ENCODE data around the gene TMEM186. TPM values are rescaled to one million over a fixed set of nuclear protein-coding genes. Genes with fewer than 3 reads are reported as not detected.
"Not testable (repeated sequence)": the region's sequence is repeated elsewhere in the genome, so short reads cannot be mapped to it uniquely, and the experiment has no call there.

The TMEM186 gene
- total and polyA plus RNA-seq, 9 of the 15 experiments (the other 6 are each of a cell fraction or from before 2014, with no cell fraction given): 10.1 to 33.4 (median 16.4) TPM

DNA sequence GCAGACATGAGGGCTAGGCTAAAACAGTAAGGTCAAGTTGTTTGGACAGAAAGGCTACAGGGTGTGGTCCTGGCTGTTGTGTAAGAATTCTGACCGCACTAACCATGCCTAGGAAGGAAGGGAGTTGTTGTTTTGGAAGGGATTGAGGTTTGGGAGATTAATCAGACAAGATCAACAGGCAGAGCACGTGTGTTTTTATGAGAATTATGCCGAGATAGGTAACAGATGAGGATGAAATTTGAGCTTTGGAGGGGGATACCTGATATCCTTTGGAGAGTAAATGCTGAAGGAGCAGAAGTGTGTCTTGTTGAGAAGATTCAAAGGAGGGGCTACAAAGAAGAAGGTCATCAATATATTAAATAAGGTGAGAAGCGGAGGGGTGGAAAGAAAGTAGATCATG lies 44.6 kb upstream of the TMEM186 start:
- FAIRE-seq; POLR2A ChIA-PET; H3K27me3 ChIP-seq (ENCODE audit: control insufficient read depth in 2 of 2, insufficient read depth in 2 of 2, low read length in 2 of 2); H4K20me1 ChIP-seq (replicated peaks; ENCODE audit: control insufficient read depth, insufficient read depth, low read length); H3K79me2 ChIP-seq (ENCODE audit: control insufficient read depth, insufficient read depth, low read length); H3K4me1 ChIP-seq (replicated peaks in 1 of 2; ENCODE audit: control insufficient read depth in 2 of 2, insufficient read depth in 2 of 2, low read length in 2 of 2); H3K9me1 ChIP-seq (ENCODE audit: control insufficient read depth, insufficient read depth, low read length); H3K9me3 ChIP-seq (replicated peaks; ENCODE audit: control insufficient read depth, insufficient read depth, low read depth, low read length); in situ Hi-C loops (cut with MboI); H2AFZ ChIP-seq (ENCODE audit: low read depth, low read length); H3K4me2 ChIP-seq (ENCODE audit: insufficient read depth, low read length); intact Hi-C loops (cut with micrococcal nuclease); DNase-seq (ENCODE audit: extremely low read depth in 1 of 4, low spot score in 3 of 4); H3K27ac ChIP-seq (ENCODE audit: extremely low read depth, low read depth, low read length); CTCF ChIA-PET (ENCODE audit: low intra/inter-chr PET ratio); H3K4me3 ChIP-seq; H3K9ac ChIP-seq (ENCODE audit: insufficient read depth in 1 of 2, low read depth in 2 of 2, low read length in 2 of 2); ATAC-seq; BruUV-seq (replicated peaks): not testable (repeated sequence)
- TF ChIP-seq CEBPB (tag; IDR thresholded peaks at IDR 0.05): 0 out of 2 replicates have a peak, but pooled peaks have one; percentile 31
- 51% methylated on average over 3 of the region's 4 CpGs for WGBS (ENCODE audit: insufficient coverage, low coverage, missing lambda C conversion rate)
- peaks cover 14% of the 10 kb centered on the region; the same call in 1 of the 3 replicates for H3K36me3 ChIP-seq (ENCODE audit: control insufficient read depth, insufficient read depth, low read length)

DNA sequence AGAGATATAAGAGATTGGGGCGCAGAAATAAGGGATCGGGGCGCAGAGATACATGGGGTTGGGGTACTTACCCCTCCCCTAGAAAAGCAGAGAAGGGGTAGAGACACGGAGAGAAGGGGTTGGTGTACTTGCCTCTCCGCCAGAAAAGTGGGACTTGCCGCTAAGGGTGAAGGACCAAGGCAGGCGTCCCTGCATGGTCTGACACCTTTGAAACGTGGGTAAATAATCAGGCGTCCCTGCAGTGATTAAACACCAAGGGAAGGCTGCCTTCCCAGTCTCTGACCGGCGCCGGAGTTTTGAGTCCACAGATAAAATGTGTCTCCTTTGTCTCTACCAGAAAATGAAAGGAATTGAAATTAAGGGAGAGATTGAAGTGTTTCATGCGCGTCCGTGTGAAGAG lies 40.2 kb upstream of the TMEM186 start:
- H3K9me1 ChIP-seq (ENCODE audit: control insufficient read depth, insufficient read depth, low read length); H3K36me3 ChIP-seq (ENCODE audit: control insufficient read depth, insufficient read depth, low read length); H3K27me3 ChIP-seq (ENCODE audit: control insufficient read depth in 2 of 2, insufficient read depth in 2 of 2, low read length in 2 of 2); H3K4me3 ChIP-seq; ATAC-seq; H2AFZ ChIP-seq (ENCODE audit: low read depth, low read length); DNase-seq (ENCODE audit: extremely low read depth in 1 of 4, low spot score in 3 of 4); H3K27ac ChIP-seq (ENCODE audit: extremely low read depth, low read depth, low read length); in situ Hi-C loops (cut with MboI); BruUV-seq (replicated peaks); H3K9me3 ChIP-seq (replicated peaks; ENCODE audit: control insufficient read depth, insufficient read depth, low read depth, low read length); H3K9ac ChIP-seq (ENCODE audit: insufficient read depth in 1 of 2, low read depth in 2 of 2, low read length in 2 of 2); H3K4me2 ChIP-seq (ENCODE audit: insufficient read depth, low read length); POLR2A ChIA-PET; H4K20me1 ChIP-seq (replicated peaks; ENCODE audit: control insufficient read depth, insufficient read depth, low read length); CTCF ChIA-PET (ENCODE audit: low intra/inter-chr PET ratio); intact Hi-C loops (cut with micrococcal nuclease); FAIRE-seq; H3K79me2 ChIP-seq (ENCODE audit: control insufficient read depth, insufficient read depth, low read length); H3K4me1 ChIP-seq (replicated peaks in 1 of 2; ENCODE audit: control insufficient read depth in 2 of 2, insufficient read depth in 2 of 2, low read length in 2 of 2): not testable (repeated sequence)
- 88% methylated on average over 11 of the region's 15 CpGs for WGBS (ENCODE audit: insufficient coverage, low coverage, missing lambda C conversion rate)

DNA sequence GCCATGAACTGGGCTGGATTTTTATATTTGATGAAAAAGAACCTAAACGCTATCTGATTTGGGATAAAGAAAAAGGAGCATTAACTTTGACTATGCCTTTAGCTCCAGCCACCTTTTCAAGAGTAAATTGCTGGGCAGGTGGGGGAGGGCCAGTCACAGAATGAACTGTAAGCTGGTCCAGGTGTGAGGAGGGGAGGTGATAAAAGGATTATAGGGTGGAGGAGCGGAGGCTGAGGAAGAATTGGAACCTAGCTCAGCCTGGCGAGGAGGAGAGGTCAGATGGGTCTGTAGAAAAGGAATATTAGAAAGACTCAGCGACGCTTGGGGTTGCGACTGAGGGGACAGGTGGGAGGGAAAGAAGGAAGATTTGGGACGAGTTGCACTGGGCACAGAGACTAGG lies 39.4 kb upstream of the TMEM186 start:
- CTCF ChIA-PET (ENCODE audit: low intra/inter-chr PET ratio); H3K27me3 ChIP-seq (ENCODE audit: control insufficient read depth in 2 of 2, insufficient read depth in 2 of 2, low read length in 2 of 2); FAIRE-seq: not testable (repeated sequence)

More for the DNA sequence above, 39.4 kb upstream of the TMEM186 start:
- 73% methylated on average over 4 of the region's 7 CpGs for WGBS (ENCODE audit: insufficient coverage, low coverage, missing lambda C conversion rate)
- H3K36me3 ChIP-seq (ENCODE audit: control insufficient read depth, insufficient read depth, low read length); H2AFZ ChIP-seq (ENCODE audit: low read depth, low read length); H4K20me1 ChIP-seq (replicated peaks; ENCODE audit: control insufficient read depth, insufficient read depth, low read length); DNase-seq (ENCODE audit: extremely low read depth in 1 of 4, low spot score in 3 of 4); H3K9me1 ChIP-seq (ENCODE audit: control insufficient read depth, insufficient read depth, low read length); H3K4me3 ChIP-seq; H3K9ac ChIP-seq (ENCODE audit: insufficient read depth in 1 of 2, low read depth in 2 of 2, low read length in 2 of 2); in situ Hi-C loops (cut with MboI); H3K9me3 ChIP-seq (replicated peaks; ENCODE audit: control insufficient read depth, insufficient read depth, low read depth, low read length); intact Hi-C loops (cut with micrococcal nuclease); H3K79me2 ChIP-seq (ENCODE audit: control insufficient read depth, insufficient read depth, low read length); ATAC-seq; H3K27ac ChIP-seq (ENCODE audit: extremely low read depth, low read depth, low read length); H3K4me1 ChIP-seq (replicated peaks in 1 of 2; ENCODE audit: control insufficient read depth in 2 of 2, insufficient read depth in 2 of 2, low read length in 2 of 2); H3K4me2 ChIP-seq (ENCODE audit: insufficient read depth, low read length); BruUV-seq (replicated peaks): not testable (repeated sequence)
- POLR2A ChIA-PET: interaction anchor here (0.7 kb wide), 1 partner anchor 10 kb away, joined by 3 read pairs; no protein-coding TSS in a partner anchor

Data from K562 (cell line).